ENCODE measurements around the gene RPTOR.

RPTOR gene

DNA sequence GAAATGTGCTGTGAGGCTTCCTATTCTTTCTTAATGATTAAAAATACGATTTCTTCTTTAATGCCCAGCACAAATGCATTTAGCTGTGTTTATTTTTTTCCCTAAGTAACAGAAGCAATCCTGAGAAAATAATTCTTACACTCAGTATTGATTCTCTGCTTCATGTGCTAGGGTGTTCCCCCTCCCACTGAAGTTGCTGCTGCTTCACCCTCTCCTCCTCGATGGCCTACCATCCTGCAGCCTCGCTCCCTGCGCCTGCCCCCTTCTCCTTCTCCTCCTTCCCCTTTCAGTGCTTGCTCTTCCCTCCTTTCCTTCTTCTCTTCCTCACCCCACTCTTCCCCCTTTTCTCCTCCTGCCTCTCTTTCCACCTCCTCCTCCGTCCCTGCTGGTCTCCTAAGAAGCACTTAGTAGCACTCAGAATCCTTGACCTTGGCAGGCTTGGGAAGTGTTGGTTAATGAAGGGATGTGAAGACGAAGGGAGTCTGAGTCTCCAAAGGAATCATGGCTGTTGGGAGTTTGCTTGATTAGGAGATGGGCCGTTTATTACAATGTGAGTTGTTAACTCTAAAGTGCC is 119.7 kb downstream of the RPTOR start:
- DNase-seq (ENCODE audit: low read depth in 2 of 2), result no peak

GRCh38 chr17:80665792-80666191 is 121.2 kb downstream of the RPTOR start:
- DNase-seq (ENCODE audit: low read depth in 2 of 2), result no peak

GRCh38 chr17:80666867-80667266 is 122.2 kb downstream of the RPTOR start:
- DNase-seq (ENCODE audit: low read depth in 2 of 2), result no peak

GRCh38 chr17:80667462-80668277 is 123.0 kb downstream of the RPTOR start:
- no peak for DNase-seq (ENCODE audit: low read depth in 2 of 2)

GRCh38 chr17:80668375-80669148 is 123.9 kb downstream of the RPTOR start:
- DNase-seq (ENCODE audit: low read depth in 2 of 2), result no peak

- no peak for DNase-seq (ENCODE audit: low read depth in 2 of 2)
These were observed 126.6 kb downstream of the RPTOR start for GRCh38 chr17:80671039-80671824.

DNA sequence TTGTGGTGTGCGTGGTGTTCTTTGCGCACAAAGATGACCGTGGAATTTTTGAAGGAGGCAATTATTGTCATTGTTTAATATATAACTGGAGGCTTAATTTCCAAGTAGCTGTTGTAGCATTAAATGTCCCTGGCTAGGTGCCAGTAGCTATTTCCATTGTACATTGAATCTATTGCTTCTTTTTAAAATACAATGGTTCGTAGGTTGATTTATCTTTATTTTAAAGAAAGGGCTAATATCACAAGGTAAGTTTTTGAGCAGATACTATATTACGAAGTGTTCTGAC is 127.1 kb downstream of the RPTOR start:
- DNase-seq (ENCODE audit: low read depth in 2 of 2), result no peak

- peak in 1 of 2 experiments; percentile 11 for DNase-seq (ENCODE audit: low read depth in 2 of 2)
These were observed 128.7 kb downstream of the RPTOR start for GRCh38 chr17:80673152-80673920.

DNA sequence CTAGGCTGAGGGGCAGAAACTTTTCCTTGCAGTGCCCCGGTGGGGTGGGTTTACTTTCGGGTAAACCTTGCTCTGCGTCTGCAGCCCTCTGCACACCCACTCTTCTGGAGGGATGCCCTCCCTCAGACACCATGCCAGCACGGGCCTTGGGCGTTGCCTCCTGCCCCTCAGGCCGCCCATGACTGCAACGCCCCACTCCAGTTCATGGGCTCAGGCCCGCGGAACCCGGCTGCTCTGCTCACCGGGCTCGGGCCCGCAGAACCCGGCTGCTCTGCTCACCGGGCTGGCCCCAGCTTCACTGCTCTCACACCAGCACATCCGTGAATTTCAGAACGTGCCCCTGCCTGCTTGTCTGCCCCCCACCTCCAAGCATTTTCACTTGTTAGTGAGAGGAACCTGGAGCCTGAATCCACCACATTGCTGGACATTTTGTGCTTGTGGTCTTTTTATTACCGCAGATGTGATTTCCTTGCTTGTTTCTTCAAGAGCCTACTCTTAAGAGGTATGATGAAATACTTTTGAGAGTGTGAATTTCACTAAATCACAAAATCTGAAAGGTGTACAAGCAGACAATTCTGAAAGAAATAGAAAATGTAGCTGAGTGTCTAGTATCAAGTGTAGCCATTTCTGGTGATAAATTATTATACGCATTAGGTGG is 130.9 kb downstream of the RPTOR start:
- no peak for DNase-seq (ENCODE audit: low read depth in 2 of 2)

- no peak for DNase-seq (ENCODE audit: low read depth in 2 of 2)
These were observed 131.4 kb downstream of the RPTOR start for GRCh38 chr17:80676096-80676466.

DNA sequence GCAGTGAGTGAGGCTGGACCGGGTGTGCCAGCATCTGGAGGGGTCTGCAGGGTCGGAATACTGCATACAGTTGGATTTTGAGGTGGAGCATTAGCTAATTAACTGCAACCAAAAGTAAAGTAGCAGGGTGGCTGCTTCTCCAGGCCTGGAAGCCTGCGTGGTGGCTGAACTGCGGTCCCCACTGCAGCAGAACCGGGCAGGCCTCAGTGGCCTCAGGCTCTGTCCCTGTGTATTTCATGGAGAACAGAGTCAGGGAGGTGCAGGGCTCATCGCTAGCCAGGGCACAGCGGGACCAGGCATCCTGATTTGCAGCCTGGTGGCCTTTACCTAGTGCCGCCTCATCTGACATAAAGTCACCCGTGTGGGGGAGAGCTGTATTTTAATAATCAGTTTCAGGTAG is 131.9 kb downstream of the RPTOR start:
- no peak for DNase-seq (ENCODE audit: low read depth in 2 of 2)

DNA sequence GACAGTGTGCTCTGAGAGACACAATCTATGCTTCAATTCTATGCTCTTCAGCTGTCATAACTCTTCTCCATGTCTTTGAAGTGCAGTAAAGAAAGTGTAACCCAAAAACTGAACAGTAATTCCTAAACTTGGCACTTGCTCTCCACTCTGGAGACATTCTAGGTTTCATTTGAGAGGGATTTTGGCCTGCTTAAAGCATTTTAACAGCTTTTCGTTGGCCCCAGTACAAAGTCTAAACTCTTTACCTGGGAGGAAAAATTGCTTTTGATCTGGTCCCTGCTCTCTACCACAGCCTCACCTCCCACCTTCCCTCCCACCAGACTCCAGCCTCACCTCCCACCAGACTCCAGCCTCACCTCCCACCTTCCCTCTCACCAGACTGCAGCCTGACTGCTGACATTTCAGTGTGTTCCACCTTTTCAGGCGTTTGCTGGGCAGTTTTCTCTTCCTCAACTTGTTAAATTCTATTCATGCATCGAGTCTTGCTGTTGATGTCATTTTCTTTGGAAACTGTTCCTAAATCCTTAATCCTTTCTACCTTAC is 132.6 kb downstream of the RPTOR start:
- DNase-seq (ENCODE audit: low read depth in 2 of 2), result no peak

- DNase-seq (ENCODE audit: low read depth in 2 of 2), result no peak
These were observed 135.2 kb downstream of the RPTOR start for GRCh38 chr17:80679816-80680215.

DNA sequence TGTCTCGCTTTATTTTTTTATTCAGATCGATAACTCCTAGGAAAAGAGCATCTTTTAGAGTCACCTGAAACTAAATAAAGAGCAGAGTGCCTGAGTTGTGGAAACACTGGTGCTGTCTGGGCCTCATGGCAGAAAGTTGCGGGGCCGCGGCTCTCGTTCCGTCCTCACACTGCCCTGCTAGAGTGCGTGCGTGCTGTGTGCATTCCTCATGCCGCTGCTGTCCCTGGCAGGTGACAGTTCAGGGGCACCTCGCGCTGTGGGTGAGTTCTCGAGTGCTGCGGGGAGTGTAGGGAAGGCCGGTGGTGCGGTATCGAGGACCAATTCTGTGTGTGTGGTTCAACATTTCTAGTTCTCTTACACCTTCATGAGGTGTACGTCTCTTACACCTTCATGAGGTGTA is 136.6 kb downstream of the RPTOR start:
- no peak for DNase-seq (ENCODE audit: low read depth in 2 of 2)

- no peak for DNase-seq (ENCODE audit: low read depth in 2 of 2)
These were observed 137.7 kb downstream of the RPTOR start for GRCh38 chr17:80682372-80682771.

GRCh38 chr17:80683625-80684104 is 139.0 kb downstream of the RPTOR start:
- no peak for DNase-seq (ENCODE audit: low read depth in 2 of 2)

DNA sequence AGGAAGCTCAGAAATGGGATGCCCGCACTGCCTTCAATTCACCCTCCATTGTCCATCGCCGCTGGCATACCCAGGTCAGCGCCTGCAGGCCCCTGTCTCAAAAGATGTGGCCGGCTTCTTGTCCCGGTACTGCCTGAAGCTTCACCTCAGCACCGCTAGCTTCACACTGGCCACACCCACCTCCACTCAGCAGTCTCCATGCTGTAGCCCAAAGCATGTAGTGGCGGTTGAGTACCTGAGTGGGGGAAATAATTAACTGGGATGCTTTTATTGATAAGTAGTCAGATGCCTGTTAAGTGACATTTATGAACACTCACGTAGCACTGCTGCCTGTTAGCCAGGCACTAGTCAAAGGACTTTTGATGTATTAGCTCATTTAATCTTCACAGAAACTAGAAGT is 143.2 kb downstream of the RPTOR start:
- DNase-seq (ENCODE audit: low read depth in 2 of 2), result no peak

- no peak for DNase-seq (ENCODE audit: low read depth in 2 of 2)
These were observed 144.5 kb downstream of the RPTOR start for GRCh38 chr17:80689129-80689619.

DNA sequence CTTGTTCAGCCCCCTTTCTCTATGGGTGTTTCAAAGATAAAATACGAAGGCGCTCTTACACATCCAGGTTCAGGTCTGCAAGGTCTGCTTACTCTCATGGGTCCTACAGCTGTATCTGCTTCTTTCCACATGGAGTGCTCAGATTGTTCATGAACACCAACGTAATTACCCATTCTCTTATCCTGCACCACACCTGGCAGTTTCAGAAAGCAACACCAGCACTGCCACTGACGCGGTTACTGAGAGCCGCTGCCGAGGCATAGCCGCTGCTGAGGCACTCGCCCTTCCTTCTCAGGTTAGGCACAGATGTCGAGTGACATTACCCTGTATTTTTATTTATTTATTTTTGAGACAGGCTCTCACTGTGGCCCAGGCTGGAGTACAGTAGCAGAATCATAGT is 147.1 kb downstream of the RPTOR start:
- DNase-seq (ENCODE audit: low read depth in 2 of 2), result no peak

DNA sequence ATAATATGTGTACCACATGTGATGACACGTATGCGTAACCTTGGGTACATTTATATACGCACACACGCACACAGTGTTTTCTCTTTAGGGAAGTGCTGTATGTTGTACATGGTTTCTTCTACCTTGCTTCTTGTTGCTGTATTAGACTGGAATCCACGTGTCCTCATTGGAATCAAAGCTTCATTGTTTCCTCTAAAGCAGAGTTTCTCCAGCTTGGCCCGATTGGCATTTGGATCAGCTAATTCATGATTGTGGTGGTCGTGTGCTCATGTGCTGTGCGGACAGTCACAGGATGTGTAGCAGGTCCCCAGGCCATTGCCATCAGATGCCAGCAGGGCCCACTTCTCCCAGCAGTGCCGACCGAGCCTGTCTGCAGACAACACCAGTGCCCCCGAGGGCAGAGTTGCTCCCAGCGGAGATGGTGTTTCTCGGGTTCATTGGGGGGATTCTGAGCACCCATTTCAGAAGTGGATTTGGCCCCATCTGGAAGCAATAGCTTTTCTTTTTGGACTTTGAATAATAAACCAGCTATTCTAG is 148.4 kb downstream of the RPTOR start:
- no peak for DNase-seq (ENCODE audit: low read depth in 2 of 2)

All from fibroblast of skin of left quadriceps (primary cell).